ENCODE data around the gene SLC15A1. TPM values are rescaled to one million over a fixed set of nuclear protein-coding genes. Genes with fewer than 3 reads are reported as not detected.

Gene SLC15A1
- total RNA-seq, 4 donors from 2014 or later: not detected

GRCh38 chr13:98766697-98767096 lies 14.2 kb upstream of the SLC15A1 start:
- TF ChIP-seq, protein P1, sequence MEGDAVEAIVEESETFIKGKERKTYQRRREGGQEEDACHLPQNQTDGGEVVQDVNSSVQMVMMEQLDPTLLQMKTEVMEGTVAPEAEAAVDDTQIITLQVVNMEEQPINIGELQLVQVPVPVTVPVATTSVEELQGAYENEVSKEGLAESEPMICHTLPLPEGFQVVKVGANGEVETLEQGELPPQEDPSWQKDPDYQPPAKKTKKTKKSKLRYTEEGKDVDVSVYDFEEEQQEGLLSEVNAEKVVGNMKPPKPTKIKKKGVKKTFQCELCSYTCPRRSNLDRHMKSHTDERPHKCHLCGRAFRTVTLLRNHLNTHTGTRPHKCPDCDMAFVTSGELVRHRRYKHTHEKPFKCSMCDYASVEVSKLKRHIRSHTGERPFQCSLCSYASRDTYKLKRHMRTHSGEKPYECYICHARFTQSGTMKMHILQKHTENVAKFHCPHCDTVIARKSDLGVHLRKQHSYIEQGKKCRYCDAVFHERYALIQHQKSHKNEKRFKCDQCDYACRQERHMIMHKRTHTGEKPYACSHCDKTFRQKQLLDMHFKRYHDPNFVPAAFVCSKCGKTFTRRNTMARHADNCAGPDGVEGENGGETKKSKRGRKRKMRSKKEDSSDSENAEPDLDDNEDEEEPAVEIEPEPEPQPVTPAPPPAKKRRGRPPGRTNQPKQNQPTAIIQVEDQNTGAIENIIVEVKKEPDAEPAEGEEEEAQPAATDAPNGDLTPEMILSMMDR (IDR thresholded peaks at IDR 0.05; ENCODE audit: low read depth): no peak

GRCh38 chr13:98765996-98766519 lies 13.6 kb upstream of the SLC15A1 start:
- TF ChIP-seq, protein P1 (IDR thresholded peaks at IDR 0.05; ENCODE audit: low read depth): no peak

GRCh38 chr13:98761986-98762616 lies 9.6 kb upstream of the SLC15A1 start:
- TF ChIP-seq, protein P1 (IDR thresholded peaks at IDR 0.05; ENCODE audit: low read depth): no peak

- TF ChIP-seq, protein P1 (IDR thresholded peaks at IDR 0.05; ENCODE audit: low read depth): no peak
Measured at GRCh38 chr13:98761126-98761985, 8.9 kb upstream of the SLC15A1 start.

- TF ChIP-seq, protein P1 (IDR thresholded peaks at IDR 0.05; ENCODE audit: low read depth): no peak
Measured at GRCh38 chr13:98755729-98756128, 3.3 kb upstream of the SLC15A1 start.

- TF ChIP-seq, protein P1 (IDR thresholded peaks at IDR 0.05; ENCODE audit: low read depth): no peak
Measured at GRCh38 chr13:98755116-98755515, 2.6 kb upstream of the SLC15A1 start.

DNA sequence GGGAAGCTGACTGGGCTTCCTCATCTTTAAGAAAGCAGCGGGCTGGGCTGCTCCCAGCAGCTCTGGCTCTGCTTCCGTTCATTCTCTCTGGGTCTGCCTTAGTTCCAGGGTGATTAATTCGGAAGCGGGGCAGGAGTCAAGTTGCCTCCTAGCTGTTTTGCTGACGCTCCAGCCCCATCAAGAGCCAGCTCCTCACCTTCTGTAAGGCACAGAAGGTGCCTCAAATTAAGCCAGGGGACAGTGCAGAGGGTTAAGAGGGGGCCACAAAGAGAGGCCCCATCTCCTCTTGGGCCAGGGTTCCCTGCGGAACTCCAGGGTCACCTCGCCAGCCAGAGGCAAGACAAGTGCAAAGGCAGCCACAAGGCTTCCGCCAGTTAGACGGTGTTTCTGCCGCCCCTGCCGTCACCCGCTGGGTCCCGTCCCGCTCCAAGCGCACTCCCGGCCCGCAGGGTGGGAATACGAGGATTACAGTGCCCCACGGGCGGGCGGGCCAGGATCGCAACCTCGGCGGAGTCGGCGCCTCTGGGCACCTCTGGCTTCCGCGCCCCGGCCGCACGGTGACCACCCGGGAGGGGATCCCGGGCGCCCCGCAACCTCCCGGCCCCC lies 508 bp downstream of the SLC15A1 start:
- TF ChIP-seq, protein P1 (IDR thresholded peaks at IDR 0.05; ENCODE audit: low read depth): no peak

Measured in subcutaneous adipose tissue (tissue), 4 donors.